NK-92 (cell line): ENCODE measurements around the gene TBATA.

ENCODE experiments used
- DNase-seq: peaks from one replicate; lab custom pipeline; 2025; ENCODE audit not compliant: unreplicated experiment; lab: John Stamatoyannopoulos, UW

Gene TBATA, protein sequence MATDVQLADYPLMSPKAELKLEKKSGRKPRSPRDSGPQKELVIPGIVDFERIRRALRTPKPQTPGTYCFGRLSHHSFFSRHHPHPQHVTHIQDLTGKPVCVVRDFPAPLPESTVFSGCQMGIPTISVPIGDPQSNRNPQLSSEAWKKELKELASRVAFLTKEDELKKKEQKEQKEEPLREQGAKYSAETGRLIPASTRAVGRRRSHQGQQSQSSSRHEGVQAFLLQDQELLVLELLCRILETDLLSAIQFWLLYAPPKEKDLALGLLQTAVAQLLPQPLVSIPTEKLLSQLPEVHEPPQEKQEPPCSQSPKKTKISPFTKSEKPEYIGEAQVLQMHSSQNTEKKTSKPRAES

DNA sequence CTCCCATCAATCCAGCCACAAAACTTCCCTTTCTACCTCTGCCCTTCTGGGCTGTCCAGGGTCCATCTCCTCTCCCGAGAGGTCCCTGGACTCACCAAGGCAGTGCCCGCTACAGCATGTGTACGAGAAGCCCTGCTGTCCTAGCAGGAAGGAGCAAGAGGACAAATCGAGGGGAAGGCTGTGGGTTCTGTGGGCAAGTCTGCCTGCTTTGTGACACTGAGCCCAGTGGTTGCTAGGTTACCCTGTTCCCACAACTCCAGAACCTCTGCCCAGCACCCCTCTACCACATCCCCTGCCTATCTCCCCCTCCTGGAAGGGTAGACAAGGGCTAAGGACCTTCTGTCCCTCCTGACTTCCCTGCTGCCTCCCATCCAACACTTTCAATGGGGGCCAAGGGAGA, at the start of gene TBATA:
Gene TBATA (minus strand): TSS at position 188 of the 400 bp plus-strand sequence. CDS start 1,998 bp downstream, outside the sequence.
- no peak for DNase-seq

DNA sequence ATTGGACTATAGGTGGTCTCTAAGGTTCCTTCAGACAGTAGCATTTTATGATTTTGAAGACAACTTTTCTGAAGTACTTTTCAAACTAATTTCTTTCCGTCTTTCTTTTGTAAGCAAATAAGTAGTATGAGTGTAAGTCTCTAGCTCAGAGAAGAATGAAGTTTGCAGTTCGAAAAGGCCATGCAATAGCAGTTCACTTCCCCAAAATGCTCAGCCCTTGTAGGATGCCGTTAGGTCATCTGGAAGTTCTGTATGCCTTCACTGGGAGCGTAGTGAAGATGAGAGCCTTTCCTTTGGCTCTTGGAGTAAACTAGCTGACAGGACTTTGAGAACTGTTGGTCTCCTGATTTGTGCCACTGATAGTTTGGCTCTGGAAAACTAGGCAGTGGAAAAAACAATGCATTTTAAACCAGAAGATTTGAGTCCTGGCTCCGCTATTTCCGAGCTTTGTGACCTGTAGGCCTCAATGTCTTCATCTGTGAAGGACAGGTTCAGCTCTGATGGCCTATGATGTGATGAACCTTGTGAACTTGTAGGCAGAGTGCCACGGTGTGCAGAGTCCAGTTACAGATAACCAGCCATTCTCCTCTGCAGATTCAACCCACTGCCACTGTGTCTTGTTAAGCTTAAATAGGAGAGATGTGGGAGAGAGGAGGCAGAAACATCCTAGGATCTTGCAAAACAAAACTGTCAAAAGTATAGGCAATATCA, 49.4 kb upstream of the TBATA start:
- DNase-seq: no peak

DNA sequence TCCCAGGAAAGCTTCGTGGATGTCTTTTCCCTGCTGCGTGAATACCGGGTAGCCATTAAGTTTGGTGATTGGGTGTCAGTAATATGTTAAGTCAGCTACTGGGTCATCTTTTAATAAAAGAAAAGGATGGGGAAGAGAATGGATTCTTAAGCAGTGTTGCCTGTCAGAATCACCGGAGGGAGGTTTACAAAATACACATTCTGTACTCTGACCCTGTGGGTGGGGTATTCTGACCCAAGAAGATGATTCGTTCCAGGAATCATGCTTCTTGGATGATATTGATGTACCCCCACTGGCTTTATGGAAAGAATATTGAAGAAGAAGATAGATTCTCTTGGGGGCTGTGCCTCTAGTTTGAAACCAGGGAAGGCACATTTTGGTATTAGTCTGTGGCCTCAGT, 48.8 kb upstream of the TBATA start:
- DNase-seq: no peak

DNA sequence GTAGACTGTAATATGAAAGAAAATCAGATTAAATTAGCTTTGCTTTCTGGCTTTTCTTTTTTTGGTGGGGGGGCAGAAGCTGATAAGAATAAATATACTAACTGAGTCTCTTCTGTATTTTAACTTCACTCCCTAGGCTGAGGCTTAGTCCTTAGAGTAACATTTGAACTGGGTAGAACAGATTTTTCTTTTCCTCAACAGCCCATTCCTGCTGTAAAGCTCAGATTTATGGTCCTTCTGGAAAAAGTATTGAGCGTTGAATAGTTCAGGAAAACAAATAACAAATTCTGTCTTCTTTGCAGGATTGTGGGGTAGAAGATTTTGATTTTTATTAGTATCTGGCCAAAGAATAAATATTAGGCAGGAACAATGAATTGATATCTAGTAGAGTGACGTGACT, 48.4 kb upstream of the TBATA start:
- no peak for DNase-seq

DNA sequence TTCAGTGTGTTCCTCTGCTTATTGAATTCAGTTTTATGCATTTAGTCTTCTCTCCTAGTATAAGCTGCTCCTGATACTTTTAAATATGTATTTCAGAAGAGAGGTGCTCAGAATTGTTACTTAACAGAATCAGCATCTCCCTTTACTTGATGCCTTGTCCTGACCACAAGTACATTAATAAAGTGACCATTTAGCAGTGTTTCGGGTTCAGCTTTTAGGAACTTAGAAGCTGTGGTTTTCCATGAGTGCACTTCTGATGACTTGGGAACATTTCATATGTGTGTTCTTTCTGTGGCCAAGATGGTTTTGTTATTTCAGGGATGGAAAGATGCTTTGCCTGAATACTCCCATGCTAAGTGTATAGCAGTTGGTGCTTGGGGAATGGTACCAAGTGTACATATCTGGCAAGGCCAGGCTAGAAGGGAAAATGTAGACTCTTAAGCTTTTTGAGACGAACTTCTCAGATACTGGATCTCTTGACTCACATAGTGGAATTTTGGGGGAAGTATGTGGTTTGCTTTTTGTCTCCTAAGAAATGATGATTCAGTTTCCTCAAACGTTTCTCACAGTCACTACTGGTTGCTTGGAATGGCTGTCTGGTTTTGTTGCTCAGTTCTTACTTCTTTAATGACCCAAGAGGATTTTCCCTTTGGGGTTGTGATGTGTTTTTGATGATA, 47.8 kb upstream of the TBATA start:
- DNase-seq: no peak

DNA sequence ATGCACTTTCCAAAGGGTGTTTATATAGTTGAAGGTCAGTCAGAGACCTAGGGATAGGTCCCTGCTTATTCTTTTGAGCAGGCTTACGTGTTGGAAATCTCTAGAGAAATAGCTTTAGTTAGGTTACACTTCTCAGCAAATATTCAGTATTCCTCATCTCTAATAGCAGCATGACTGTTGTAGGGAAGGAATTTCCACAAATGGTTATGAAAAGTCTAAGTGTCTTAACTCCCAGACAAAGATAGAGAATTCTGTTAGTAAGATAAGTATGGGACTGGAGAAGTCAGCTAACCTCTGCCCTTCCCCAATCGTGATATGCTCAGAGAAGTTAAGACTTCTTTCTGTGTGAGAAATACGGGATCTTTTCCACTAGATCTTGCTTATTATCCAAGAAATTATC, 47.0 kb upstream of the TBATA start:
- no peak for DNase-seq

DNA sequence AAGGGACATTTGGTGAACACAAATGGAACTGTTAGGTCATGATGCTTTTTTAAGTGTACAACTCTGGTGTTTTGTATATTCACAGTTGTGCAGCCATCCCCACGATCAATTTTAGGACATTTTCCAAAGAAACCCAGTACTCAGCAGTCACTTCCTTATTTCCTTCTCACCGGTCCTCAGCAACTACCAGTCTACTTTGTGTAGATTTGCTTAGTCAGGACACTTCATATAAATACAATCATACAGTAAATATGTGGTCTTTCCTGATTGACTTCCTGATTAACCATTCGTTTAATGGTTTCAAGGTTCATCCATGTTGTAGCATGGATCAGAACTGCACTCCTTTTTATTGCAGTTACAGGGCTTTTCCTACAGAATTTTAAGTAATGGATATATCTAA, 45.0 kb upstream of the TBATA start:
- no peak for DNase-seq

DNA sequence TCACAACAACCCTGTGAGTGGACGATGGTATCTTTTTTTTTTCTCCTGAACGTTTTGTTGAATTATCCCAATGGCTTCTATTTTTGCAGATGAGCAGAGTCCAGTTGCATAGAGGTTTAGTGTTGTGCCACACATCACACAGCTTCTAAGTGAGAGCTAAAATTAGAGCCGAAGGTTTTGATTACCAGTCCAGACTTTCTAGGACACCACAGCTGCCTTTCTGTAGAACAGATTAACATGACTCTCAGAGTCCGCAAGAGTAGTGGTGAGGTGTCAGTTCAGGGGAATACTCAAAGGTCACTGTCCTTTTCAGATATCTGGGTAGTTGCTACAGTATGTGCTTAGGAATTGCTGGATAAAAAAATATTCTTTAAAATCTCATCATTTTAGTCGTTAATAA, 44.4 kb upstream of the TBATA start:
- no peak for DNase-seq

DNA sequence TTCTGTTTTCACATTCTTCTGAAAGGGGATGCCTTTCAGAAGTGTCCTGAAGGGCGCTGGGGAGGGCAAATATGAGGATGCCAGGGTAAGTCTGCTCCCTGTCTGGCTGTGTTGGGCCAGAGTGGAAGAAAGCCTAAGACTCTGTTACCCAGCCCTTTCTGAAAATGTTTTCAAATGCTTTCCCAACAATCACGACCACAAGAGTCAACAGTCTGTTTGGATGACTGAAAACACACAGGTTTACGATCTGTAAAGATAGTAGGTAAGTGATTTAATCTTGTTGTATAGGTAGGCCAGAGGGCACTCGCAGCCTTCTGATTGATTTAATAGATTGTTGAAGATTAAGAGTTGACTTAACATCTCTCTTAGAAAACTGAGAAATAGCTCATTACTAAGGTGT, 43.7 kb upstream of the TBATA start:
- no peak for DNase-seq

DNA sequence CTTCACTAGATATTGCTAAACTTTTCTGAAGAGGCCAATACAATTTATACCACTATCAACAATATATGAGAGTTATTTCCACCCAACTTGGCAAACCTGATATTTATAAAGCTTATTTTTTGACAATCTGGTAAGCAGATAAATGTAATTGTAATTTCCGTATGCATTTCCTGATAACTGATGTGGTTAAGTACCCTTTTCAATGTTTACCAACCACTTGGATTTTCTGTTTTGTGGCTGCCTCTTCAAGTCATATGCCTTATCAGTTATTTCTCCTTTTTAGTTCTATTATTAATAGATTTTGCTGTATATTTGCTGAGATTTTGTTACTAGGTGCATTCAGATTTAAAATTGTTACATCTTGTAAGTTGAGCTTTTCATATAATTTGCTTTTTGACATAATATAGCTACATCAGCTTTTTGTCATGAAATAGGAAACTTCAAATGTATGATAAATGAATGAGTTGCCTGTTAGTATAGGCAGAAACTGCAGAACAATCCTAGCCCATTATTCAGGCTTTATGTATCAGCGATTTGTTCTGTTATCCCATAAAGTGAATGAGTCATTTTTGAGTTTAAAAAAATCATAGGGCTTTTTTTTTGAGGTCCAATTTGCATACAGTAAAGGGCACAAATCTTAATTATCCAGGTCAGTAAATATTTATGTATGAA, 42.0 kb upstream of the TBATA start:
- no peak for DNase-seq

DNA sequence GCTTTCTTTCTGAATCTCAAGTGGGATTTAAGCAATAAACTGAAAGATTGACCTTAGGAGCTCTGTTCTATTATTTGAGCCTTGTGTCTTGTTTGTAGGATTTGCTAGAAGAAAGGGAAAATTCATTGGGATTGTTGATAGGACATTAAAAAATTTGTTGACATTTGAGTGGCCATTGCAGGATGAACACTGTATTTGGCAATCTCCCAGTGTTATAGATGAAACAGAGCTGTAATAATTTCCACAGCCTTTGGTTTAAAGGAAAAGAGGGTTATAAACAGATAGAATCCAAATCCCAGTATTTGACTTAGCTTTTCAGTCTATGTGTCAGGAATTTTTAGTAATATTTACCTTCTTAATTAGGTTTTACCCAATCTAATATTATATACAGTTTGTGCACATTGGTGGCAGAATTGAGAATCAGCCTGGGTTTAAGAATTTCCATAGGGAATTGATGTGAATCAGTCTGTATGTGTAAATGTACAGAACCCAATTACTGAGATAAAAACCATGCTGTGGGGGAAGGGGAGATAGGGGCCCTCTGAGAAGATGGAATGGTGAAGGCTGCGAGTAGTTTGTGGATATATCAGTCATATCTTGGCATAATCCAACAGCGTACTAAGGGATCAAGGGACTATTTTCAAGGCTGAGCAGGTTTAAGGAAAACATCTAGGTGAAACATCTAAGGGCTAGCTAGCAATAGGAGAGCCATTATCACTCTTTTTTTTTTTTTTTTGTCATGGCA, 37.1 kb upstream of the TBATA start:
- DNase-seq: no peak

DNA sequence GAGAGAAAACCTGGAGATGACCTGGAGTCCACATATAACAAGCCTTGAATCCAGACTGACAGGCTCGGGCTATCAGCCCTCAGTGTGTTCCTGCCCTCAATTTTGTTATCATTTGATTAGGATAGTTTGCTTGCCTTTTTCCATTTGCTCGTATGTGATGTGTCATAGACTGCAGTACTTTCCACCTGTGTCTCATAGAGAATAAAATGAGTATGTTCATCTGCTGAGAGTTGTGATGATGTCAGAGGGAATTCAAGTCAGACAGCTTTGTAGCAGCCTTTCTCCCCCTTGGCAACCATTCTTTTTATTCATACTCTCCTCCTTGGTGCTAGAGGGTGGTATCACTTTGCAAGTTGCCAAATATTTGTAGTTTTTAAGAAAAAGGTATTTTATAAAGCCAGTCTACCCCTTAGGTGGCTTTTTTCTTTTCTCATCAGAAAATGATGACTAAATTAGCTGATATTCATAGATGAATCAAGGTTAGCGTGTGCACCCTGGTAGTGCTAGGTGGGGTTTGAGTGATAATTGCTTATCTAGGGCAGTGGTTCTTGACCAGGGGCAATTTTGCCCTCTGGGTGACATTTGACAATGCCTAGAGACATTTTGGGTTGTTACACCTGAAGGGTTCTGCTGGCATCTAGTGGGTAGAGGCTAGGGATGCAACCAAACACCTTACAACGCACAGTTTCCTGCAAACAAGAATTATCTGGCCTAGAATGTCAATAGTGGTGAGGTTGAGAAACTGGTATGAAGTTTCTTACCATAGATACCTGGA, 36.0 kb upstream of the TBATA start:
- no peak for DNase-seq

DNA sequence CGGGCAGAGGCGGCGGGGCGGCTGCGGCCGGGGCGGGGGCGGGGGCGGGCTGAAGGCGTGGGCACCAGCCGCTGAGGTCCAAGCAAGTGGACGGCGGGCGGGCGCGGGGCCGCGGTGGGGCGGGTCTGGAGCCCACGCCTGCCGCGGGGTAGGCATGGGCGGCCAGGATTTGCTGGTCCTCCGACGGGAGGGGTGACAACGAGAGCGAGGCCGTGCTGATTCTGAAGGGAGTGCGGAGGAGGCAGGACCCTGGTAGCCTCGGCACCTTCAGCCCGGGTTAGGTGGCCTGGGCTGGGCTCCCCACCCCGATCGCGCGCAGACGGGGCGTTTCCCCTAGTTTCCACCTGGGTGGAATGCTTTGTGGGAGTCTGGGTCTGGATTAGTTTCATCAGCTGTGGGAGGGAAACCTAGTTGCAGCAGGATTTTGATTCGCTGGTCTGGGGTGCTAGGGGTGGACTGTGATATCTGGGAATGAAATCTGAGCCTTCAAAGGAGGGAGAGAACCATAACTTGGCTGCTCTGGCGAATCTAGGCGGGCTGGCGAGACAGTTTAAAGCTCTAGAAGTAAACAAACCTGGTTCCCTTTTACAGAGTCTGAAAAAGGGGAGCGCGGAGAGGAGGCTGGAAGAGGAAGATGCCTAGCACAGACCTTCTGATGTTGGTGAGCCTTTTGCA, 31.2 kb upstream of the TBATA start:
- no peak for DNase-seq

DNA sequence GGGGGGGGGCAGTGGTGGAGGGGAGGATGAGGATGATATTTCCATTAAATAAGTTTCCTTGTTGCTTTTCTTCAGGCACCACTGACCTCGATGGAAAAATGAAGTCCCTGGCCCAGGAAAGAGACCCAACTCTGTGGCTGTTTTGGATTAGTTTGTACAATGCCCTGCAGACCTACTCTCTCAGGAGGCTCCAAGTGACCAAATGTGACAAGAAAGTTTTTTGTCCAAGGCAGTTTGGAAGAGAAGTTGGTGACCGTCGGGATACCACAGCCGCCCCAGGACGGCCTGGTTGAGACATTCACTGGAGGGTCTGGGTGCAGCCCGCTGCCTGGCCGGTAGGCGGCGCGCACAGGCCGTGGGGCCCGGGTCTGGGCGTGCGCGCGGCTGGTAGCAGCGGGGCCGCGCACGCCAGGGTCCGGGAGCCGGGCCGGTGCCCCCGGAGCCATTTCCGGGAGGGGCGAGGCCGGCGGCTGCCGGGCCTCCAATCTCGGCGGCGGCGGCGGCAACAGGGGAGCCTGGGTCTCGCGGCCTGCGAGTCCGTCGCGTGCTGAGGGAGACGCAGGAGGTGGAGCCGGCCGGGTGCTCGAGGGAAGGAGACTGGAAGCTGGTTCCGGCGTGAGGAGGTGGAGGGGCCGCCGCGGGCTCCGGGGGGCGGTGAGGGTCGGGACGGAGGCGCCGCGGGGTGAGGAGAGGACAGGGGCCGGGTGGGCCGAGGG, 30.5 kb upstream of the TBATA start, which contains the start of gene SGPL1:
Gene SGPL1 (plus strand): TSS at position 445 of the 716 bp plus-strand sequence. CDS start 906 bp downstream, outside the sequence.
- DNase-seq: no peak

DNA sequence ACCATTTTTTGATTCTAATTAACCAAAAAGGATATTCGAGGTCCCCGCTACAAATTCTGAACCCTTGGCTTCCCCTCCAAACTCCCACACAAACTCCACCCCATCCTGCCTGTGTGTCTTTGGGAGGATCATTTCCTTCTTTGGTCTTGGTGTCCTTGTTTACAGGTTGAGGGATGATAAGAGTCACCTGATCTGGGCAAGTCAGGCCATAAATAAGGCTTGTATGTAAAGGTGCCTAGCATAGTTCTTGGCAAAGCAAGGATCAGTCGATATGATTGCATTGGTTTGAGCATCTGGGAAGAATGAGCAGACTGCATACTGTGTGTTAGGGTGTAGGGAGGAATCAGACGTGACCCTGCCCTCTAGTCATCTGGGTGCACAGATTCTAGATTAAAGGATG, 28.9 kb upstream of the TBATA start:
- DNase-seq: no peak

DNA sequence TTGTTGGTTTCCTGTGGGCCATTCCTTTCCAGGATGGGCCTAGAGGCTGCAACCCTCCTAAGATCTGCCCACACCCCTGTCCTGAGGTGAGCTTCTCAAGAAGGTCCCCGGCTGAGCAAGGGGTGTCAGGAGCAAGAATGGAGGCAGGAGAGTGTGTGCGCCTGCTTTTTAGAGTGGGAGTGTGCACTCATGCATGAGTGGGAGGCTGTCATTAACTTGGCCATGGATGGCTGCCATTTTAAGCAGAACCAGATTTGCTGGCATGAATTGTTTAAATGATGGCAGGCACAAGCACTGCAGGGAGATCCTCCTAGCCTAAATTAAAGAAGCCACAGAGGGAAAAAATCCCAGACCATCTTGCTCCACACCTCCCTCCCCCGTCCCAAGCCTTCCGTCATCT, 27.6 kb upstream of the TBATA start:
- no peak for DNase-seq

DNA sequence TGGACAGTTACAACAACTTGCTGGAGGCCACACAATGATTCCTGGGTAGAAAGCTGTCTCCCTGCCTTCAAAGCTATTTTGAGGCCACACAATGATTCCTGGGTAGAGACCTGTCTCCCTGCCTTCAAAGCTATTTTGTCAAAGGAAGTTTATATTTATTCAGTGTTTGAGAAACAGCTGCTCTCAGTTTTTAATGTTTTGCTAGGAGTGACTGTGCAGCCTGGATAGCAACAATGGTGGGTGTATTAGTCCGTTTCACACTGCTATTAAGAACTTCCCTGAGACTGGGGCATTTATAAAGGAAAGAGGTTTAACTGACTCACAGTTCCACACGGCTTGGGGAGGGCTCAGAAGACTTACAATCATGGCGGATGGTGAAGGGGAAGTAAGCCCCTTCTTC, 26.7 kb upstream of the TBATA start:
- no peak for DNase-seq

DNA sequence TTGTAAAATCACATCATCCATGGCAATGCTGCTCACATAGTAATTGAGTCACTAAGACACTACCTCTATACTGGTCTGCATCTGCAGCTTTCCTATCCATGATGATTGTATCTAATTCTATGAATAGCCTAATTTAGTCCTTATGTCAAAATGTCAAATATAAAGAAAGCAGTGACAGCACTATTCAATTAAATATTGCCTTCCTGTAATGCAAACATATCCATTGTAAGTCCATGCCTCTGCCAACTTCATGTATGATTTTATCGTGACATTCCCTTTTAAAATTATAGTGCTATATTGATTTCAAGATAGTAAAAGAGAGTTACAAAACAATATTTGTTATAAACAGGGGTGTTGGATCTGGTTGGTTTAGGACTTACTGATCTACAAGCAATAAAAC, 25.8 kb upstream of the TBATA start:
- DNase-seq: no peak

DNA sequence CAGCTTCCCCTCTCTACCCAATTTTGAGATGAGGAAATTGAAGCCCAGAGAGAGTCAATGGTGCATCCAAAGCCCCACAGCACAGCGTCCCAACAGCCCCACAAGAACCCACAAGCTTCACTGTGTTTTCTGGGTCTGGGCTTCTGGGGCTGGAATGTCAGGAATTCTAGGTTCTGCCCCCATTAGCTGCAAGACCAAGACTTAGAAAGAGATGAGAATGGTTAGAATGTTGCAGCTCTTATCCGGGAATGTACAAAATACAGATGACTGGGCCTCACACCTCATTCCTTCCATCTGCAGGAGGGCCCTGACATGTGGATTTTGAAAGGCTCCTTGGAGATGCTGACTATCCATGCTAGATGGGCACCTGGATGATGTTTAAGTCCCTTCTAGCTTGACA, 24.5 kb upstream of the TBATA start:
- no peak for DNase-seq
